GM21367 (cell line): ENCODE results near the gene INF2.

Experiments used
- ATAC-seq: cut with Tn5 transposase; IDR thresholded peaks from one replicate; pipeline ENCODE4 v1.9.1; 2021; ENCODE audit not compliant: unreplicated experiment

INF2 gene

DNA sequence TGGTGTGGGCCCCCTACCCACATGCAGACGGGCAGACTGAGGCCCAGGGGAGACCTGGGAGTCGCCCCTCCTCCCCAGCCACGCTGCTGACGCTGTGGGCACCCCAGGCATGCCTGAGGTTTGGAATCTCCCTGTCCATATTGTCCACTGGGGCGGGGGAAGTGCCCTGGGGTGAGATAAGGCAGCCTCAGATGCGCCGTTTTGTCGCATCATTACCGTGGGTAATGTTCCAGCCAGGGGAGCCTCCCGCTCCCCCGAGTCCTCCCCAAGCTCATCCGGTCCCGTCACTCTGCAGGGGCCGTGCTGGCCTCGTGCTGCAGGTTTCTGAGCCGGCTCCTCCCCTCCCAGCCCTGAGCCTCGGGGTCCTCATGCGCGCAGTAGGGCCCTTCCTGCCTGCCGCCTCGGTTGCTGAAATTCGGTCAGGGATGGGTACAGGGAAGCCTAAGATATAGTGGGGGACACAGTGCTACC lies 11.4 kb downstream of the INF2 start:
- no peak for ATAC-seq

DNA sequence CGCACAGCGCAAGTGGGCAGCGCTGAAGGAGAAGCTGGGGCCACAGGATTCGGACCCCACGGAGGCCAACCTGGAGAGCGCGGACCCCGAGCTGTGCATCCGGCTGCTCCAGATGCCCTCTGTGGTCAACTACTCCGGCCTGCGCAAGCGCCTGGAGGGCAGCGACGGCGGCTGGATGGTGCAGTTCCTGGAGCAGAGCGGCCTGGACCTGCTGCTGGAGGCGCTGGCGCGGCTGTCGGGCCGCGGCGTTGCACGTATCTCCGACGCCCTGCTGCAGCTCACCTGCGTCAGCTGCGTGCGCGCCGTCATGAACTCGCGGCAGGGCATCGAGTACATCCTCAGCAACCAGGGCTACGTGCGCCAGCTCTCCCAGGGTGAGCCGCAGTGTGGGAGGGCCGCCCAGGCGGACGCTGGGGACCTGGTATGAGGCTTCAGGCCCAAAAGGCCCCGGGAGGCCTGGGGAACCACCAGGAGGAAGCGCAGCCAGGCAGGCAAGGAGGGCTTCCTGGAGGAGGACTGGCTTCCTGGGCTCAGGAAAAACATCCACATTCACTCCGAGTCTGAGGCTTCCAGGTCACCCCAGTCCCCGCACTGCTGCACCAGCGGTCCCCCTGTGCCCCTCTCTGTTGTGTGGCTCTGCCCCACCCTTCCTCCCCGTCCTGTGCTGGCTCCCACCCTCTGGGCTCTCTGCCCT lies 12.1 kb downstream of the INF2 start:
- no peak for ATAC-seq

DNA sequence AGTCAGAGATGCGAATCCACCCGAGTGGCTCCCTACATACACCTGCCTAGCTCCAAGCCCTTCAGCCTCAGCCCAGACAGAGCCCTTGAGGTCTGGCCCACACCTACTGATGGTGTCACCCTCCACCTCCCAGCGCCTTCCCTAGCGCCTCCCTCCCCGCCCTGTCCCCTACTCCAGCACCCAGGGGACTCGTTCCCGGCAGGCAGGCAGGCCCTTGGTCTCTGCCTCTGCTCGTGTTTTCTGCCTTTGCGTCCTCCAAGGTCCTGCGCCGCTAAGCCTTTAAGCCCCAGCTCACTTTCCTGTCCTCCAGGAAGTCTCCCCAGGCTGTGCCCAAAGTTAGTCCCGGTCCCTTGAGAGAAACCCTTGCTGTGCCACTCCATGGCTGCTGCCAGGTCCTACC lies 12.7 kb downstream of the INF2 start:
- ATAC-seq = no peak

GRCh38 chr14:104702673-104703072 lies 13.3 kb downstream of the INF2 start:
- no peak for ATAC-seq

GRCh38 chr14:104703269-104703668 lies 13.9 kb downstream of the INF2 start:
- ATAC-seq = no peak

DNA sequence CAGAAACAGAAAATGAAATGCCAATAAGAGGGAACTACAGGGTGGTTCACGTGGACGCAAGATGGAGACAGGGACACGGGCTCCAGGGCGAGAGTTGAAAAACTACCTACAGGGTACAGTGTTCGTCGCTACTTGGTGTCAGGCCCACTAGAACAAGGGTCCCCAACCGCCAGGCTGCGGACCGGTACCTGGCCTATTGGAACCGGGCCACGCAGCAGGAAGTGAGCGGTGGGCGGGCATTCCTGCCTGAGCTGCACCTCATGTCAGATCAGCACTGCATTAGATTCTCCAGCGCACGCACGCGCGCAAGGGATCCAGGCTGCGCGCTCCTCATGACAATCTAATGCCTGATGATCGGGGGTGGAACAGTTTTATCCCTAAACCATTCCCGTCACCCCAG lies 14.8 kb downstream of the INF2 start:
- no peak for ATAC-seq

DNA sequence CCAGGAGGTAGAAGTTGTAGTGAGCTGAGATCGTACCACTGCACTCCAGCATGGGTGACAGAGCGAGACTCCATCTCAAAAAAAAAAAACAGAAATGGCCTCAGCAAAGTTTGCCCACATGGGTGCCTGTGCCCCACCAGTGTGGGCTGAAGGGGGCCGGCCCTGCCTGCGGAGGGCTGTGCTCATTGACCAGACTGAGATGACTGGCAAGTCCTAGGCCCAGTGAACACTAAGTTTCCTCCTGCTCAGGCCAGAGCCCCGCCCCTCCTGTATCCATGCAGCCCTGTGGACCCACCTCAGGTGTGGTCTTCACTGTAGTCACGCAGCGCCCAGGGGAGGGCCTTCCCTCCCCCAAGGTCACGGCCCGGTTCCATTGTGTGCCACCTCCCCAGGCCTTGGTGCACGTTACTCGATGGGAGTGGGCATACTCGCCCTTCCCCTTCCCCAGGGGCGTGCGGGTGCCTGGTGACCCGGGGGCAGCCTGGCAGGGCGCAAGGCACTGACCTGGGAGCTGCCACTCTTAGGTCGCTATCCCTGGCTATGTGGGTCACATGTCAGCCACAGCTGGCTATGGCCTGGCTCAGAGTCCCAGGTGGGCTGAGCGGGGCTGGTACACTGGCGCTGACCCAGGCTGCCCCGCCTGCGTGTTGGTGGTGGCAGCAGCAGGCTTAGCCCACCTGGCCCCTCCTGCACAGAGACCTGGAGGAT lies 16.1 kb downstream of the INF2 start:
- no peak for ATAC-seq

DNA sequence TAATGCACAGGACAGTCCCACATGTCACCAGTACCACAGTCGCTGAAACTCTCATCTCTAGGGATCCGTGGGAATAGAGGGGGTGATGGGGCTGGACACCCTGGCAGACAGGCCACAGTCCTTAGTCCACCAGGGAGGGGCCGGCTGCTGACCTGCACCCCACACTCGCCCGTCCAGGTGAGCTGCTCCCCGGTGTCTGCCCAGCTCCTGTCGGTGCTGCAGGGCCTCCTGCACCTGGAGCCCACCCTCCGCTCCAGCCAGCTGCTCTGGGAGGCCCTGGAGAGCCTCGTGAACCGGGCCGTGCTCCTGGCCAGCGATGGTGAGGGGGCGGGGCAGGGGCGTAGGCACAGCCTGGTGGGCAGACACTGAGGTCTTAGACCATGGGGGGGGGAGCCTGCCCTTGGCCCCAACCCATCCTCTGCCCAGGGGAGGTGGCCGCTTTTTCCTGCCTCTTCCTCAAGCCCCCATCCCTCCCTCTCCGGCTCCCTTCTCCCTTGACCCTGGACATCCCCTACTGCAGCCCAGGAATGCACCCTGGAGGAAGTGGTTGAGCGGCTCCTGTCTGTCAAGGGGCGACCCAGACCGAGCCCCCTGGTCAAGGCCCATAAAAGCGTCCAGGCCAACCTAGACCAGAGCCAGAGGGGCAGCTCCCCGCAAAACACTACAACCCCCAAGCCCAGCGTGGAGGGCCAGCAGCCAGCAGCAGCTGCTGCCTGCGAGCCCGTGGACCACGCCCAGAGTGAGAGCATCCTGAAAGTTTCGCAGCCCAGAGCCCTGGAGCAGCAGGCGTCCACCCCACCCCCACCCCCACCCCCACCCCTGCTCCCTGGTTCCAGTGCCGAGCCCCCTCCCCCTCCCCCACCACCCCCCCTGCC lies 17.6 kb downstream of the INF2 start:
- no peak for ATAC-seq

- no peak for ATAC-seq
These were observed 18.5 kb downstream of the INF2 start for GRCh38 chr14:104707608-104708595.

GRCh38 chr14:104708606-104709268 lies 19.3 kb downstream of the INF2 start:
- no peak for ATAC-seq

DNA sequence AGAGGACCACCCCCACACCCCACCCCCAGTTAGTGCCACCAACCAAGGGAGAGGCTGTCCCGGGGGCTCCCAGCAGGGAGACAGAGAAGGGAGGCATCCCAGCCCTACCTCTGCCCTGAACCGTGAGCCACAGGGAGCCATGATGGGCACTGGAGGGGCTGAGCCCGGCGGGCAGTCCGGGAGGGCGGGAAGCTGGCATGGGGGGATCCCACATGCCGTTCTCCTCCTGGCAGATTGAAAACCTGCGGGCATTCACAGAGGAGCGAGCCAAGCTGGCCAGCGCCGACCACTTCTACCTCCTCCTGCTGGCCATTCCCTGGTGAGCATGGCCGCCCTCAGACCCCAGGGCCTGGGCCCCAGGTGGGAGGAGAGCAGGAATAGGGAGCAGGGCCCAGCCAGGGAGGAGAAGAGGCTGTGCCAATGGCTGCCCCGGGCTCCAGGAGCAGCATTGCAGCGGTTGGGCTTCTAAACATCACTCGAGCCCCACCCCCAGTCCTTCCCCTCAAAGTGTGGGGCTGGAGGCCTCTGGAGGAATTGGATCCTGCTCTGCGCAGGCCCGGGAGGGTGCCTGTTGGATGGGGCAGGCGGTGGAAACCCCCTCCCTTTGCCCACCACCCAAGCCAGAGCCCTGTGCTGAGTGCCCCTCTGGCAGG lies 20.1 kb downstream of the INF2 start:
- ATAC-seq = no peak

GRCh38 chr14:104710071-104710735 lies 20.8 kb downstream of the INF2 start:
- ATAC-seq = no peak

DNA sequence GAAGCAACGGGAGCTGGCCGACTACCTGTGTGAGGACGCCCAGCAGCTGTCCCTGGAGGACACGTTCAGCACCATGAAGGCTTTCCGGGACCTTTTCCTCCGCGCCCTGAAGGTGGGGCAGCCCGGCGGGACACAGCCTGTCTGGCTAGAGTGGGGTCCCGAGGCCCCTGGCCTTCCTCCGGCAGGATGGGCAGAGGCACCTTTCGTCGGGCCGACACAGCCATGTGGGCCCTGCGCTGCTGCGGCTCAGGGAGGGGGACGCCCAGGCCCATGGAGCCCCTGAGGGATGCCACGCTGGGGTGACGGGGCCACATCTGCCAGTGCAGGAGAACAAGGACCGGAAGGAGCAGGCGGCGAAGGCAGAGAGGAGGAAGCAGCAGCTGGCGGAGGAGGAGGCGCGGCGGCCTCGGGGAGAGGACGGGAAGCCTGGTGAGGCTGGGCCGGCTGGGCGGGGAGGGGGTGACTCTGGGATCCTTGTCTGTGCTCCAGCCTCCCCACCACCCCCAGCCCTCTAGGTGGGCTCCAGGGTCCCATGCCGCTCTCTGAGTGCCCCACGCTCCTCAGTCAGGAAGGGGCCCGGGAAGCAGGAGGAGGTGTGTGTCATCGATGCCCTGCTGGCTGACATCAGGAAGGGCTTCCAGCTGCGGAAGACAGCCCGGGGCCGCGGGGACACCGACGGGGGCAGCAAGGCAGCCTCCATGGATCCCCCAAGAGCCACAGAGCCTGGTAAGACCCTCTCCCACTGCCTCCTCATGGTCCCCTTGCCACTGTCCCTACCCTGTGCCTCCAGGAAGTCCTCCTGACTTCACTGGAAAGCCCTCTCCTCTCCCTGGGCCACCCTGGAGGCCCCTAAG lies 23.7 kb downstream of the INF2 start:
- ATAC-seq = no peak

DNA sequence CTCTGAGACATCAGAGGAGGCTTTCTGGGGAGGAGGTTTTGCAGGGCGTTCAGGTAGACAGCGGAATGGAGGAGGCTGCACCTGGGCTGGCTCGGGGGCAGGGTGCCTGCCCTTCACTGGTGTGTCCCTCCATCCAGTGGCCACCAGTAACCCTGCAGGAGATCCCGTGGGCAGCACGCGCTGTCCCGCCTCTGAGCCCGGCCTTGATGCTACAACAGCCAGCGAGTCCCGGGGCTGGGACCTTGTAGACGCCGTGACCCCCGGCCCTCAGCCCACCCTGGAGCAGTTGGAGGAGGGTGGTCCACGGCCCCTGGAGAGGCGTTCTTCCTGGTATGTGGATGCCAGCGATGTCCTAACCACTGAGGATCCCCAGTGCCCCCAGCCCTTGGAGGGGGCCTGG lies 24.6 kb downstream of the INF2 start:
- no peak for ATAC-seq

- ATAC-seq = no peak
These were observed 25.3 kb downstream of the INF2 start for GRCh38 chr14:104714681-104715080.

- no peak for ATAC-seq
These were observed 26.0 kb downstream of the INF2 start for GRCh38 chr14:104715416-104715815.

DNA sequence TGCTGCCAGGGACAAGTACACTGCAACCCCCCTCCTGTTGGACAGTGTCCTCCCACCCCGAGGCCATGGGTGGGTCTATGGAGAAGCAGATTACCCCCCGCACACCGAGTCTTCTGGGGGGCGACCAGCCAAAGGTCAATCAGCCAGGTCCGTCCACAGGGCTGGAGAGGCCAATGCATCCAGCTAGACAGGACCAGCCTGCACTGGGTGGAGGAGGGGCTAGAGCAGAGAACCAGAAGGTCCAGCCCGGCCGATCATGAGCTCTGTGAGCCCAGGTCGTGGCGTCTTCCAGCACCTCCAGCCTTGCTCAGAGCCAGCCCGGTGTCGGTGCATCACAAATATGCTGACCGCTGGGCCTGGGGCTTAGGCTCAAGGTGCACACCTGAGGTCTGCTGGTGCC lies 26.5 kb downstream of the INF2 start:
- no peak for ATAC-seq

- ATAC-seq = no peak
These were observed 27.7 kb downstream of the INF2 start for GRCh38 chr14:104717137-104717536.
